Brain pericyte (primary cell): ENCODE results near the gene HIRIP3.
"Not testable (repeated sequence)": the region's sequence is repeated elsewhere in the genome, so short reads cannot be mapped to it uniquely, and the experiment has no call there.

ENCODE experiments used
- DNase-seq: peaks from one replicate; pipeline ENCODE4 v3.0.0-alpha.2; 2012; ENCODE audit warnings: low read depth, low spot score

HIRIP3 gene

GRCh38 chr16:29995324-29995910, at the start of gene HIRIP3:
Gene HIRIP3 (minus strand): TSS chr16:29995617. CDS start chr16:29995605, 12 bp downstream.
- DNase-seq: no peak

GRCh38 chr16:30041841-30042240, 46.4 kb upstream of the HIRIP3 start:
- no peak for DNase-seq

GRCh38 chr16:30040690-30041089, 45.3 kb upstream of the HIRIP3 start:
- not testable (repeated sequence) for DNase-seq

- DNase-seq: no peak
Measured at GRCh38 chr16:30040221-30040620, 44.8 kb upstream of the HIRIP3 start.

GRCh38 chr16:30033270-30033669, 37.9 kb upstream of the HIRIP3 start:
- DNase-seq: no peak

GRCh38 chr16:30032083-30032819, 36.8 kb upstream of the HIRIP3 start:
- DNase-seq: no peak

GRCh38 chr16:30031477-30031918, 36.1 kb upstream of the HIRIP3 start:
- no peak for DNase-seq

GRCh38 chr16:30030841-30031413, 35.5 kb upstream of the HIRIP3 start, which contains the start of gene TLCD3B:
Gene TLCD3B (minus strand): TSS chr16:30031271. CDS start chr16:30030527, 744 bp downstream.
- no peak for DNase-seq

GRCh38 chr16:30030011-30030685, 34.7 kb upstream of the HIRIP3 start:
- DNase-seq: no peak

GRCh38 chr16:30028438-30029076, 33.1 kb upstream of the HIRIP3 start:
- no peak for DNase-seq

- no peak for DNase-seq
Measured at GRCh38 chr16:30027588-30028437, 32.4 kb upstream of the HIRIP3 start.

GRCh38 chr16:30026449-30026848, 31.0 kb upstream of the HIRIP3 start:
- no peak for DNase-seq

GRCh38 chr16:30025574-30025973, 30.2 kb upstream of the HIRIP3 start:
- DNase-seq: no peak

GRCh38 chr16:30025156-30025555, 29.7 kb upstream of the HIRIP3 start:
- no peak for DNase-seq

GRCh38 chr16:30024451-30024850, 29.0 kb upstream of the HIRIP3 start:
- DNase-seq: no peak

- DNase-seq: no peak
Measured at GRCh38 chr16:30023586-30023985, 28.2 kb upstream of the HIRIP3 start.

GRCh38 chr16:30022887-30023286, 27.5 kb upstream of the HIRIP3 start, which contains the start of gene C16orf92:
Gene C16orf92 (plus strand): TSS chr16:30023198. CDS start chr16:30023341, 143 bp downstream.
- no peak for DNase-seq

GRCh38 chr16:30018731-30019158, 23.3 kb upstream of the HIRIP3 start:
- DNase-seq: no peak

GRCh38 chr16:30017937-30018336, 22.5 kb upstream of the HIRIP3 start:
- not testable (repeated sequence) for DNase-seq

- DNase-seq: no peak
Measured at GRCh38 chr16:30017277-30017656, 21.9 kb upstream of the HIRIP3 start.
